IMR-90 (cell line): ENCODE data around the gene CLASP1. TPM values are rescaled to one million over a fixed set of nuclear protein-coding genes. Genes with fewer than 3 reads are reported as not detected.

Experiments
- ATAC-seq: fragments of 200-7000 bp; cut with Tn5 transposase; 2 replicates; pipeline ENCODE4 v1.9.1; 2020; ENCODE audit warnings: low read depth, mild to moderate bottlenecking, moderate library complexity
- Bru-seq: library from RNA; stranded (reverse); fragments of 400-500 nt; gene quantifications from one replicate; lab custom pipeline; 2021; lab: Mats Ljungman, UMichigan
- BruChase-seq, 2 experiments: library from RNA; stranded (reverse); fragments of 400-500 nt; gene quantifications; one replicate each; lab custom pipeline; 2021; lab: Mats Ljungman, UMichigan
- BruUV-seq: library from RNA; stranded (reverse); fragments of 400-500 nt; replicated peaks from 2 replicates; lab custom pipeline; 2021; lab: Mats Ljungman, UMichigan
- CTCF ChIA-PET: fragments of 300-600 bp; formaldehyde crosslinking; extraction: SDS; loops from one replicate; lab custom pipeline; 2021; ENCODE audit warnings: antibody characterized with exemption; lab: Yijun Ruan, JAX
- POLR2A ChIA-PET: fragments of 300-600 bp; sonication (Branson Sonifier 250); formaldehyde crosslinking; loops from one replicate; lab custom pipeline; 2022; ENCODE audit warnings: antibody characterized with exemption; ENCODE audit not compliant: unreplicated experiment; lab: Charles Lee
- DNase-seq: peaks from one replicate; pipeline ENCODE4 v3.0.0; 2013
- H2AFZ ChIP-seq: replicated peaks from 2 replicates; pipeline ENCODE3; 2013; ENCODE audit warnings: low read length, mild to moderate bottlenecking; ENCODE audit not compliant: poor library complexity
- H2AK5ac ChIP-seq: 2 replicates; pipeline ENCODE4 v1.6.1; 2013; ENCODE audit warnings: low read depth, low read length, inconsistent platforms
- H2AK9ac ChIP-seq: replicated peaks from 2 replicates; pipeline ENCODE3; 2013; ENCODE audit warnings: mild to moderate bottlenecking, low read depth, low read length, moderate library complexity; ENCODE audit not compliant: poor library complexity
- H2BK120ac ChIP-seq: 2 replicates; pipeline ENCODE4 v1.6.1; 2013; ENCODE audit warnings: low read depth, low read length, inconsistent platforms
- H2BK15ac ChIP-seq: 3 replicates; pipeline ENCODE4 v1.6.1; 2013; ENCODE audit warnings: low read depth, low read length, inconsistent platforms
- H2BK20ac ChIP-seq: 2 replicates; pipeline ENCODE4 v1.6.1; 2013; ENCODE audit warnings: low read depth, mild to moderate bottlenecking, inconsistent platforms, low read length, moderate library complexity
- H2BK5ac ChIP-seq: 2 replicates; pipeline ENCODE4 v1.6.1; 2013; ENCODE audit warnings: mild to moderate bottlenecking, low read depth, low read length, inconsistent platforms; ENCODE audit not compliant: poor library complexity, severe bottlenecking
- H3K14ac ChIP-seq: replicated peaks from 2 replicates; pipeline ENCODE4 v1.6.1; 2013; ENCODE audit warnings: low read depth, low read length, inconsistent platforms
- H3K18ac ChIP-seq: 2 replicates; pipeline ENCODE4 v1.6.1; 2013; ENCODE audit warnings: low read depth, low read length, control low read depth
- H3K23ac ChIP-seq: 2 replicates; pipeline ENCODE4 v1.6.1; 2013; ENCODE audit warnings: low read depth, low read length, inconsistent platforms
- H3K27ac ChIP-seq: 2 replicates; pipeline ENCODE4 v1.5.1; 2013; ENCODE audit warnings: mild to moderate bottlenecking, control low read depth, low read length; ENCODE audit not compliant: insufficient read depth
- H3K27me3 ChIP-seq: 2 replicates; pipeline ENCODE4 v1.6.1; 2013; ENCODE audit warnings: low read length; ENCODE audit not compliant: control insufficient read depth, insufficient read depth
- H3K36me3 ChIP-seq: 2 replicates; pipeline ENCODE4 v1.6.1; 2013; ENCODE audit warnings: low read length, mixed read lengths; ENCODE audit not compliant: control insufficient read depth, insufficient read depth
- H3K4ac ChIP-seq: 2 replicates; pipeline ENCODE4 v1.6.1; 2013; ENCODE audit warnings: low read depth, low read length, inconsistent platforms
- H3K4me1 ChIP-seq: 2 replicates; pipeline ENCODE4 v1.6.1; 2013; ENCODE audit warnings: low read length, mixed read lengths; ENCODE audit not compliant: control insufficient read depth, insufficient read depth
- H3K4me2 ChIP-seq: 2 replicates; pipeline ENCODE4 v1.6.1; 2013; ENCODE audit warnings: low read depth, mild to moderate bottlenecking, control low read depth, low read length, moderate library complexity
- H3K4me3 ChIP-seq: 2 replicates; pipeline ENCODE4 v1.5.1; 2013; ENCODE audit warnings: low read depth, mild to moderate bottlenecking, control low read depth, low read length, moderate library complexity; ENCODE audit not compliant: insufficient read depth
- H3K56ac ChIP-seq: 2 replicates; pipeline ENCODE4 v1.6.1; 2013; ENCODE audit warnings: low read length, inconsistent platforms; ENCODE audit not compliant: insufficient read depth; ENCODE audit errors: extremely low read depth
- H3K79me1 ChIP-seq, 2 experiments: 2 replicates each; pipeline ENCODE4 v1.6.1; 2013; ENCODE audit warnings: low read length in 2 of 2, inconsistent platforms in 1 of 2, low read depth in 1 of 2
- H3K9ac ChIP-seq: 2 replicates; pipeline ENCODE4 v1.6.1; 2013; ENCODE audit warnings: low read depth, low read length, control low read depth
- H3K9me1 ChIP-seq: 2 replicates; pipeline ENCODE4 v1.6.1; 2013; ENCODE audit warnings: low read length, inconsistent platforms; ENCODE audit not compliant: insufficient read depth
- H3K9me3 ChIP-seq: 2 replicates; pipeline ENCODE4 v1.6.1; 2013; ENCODE audit warnings: low read length; ENCODE audit not compliant: control insufficient read depth, insufficient read depth
- H4K20me1 ChIP-seq: 2 replicates; pipeline ENCODE4 v1.6.1; 2013; ENCODE audit warnings: low read length, inconsistent platforms; ENCODE audit not compliant: insufficient read depth
- H4K5ac ChIP-seq: 2 replicates; pipeline ENCODE4 v1.6.1; 2013; ENCODE audit warnings: mild to moderate bottlenecking, low read depth, low read length, control low read depth
- H4K8ac ChIP-seq, 2 experiments: 2 replicates each; pipeline ENCODE4 v1.6.1; 2013; ENCODE audit warnings: low read depth in 2 of 2, low read length in 2 of 2, control low read depth in 1 of 2, inconsistent platforms in 1 of 2
- H4K91ac ChIP-seq: 2 replicates; pipeline ENCODE4 v1.6.1; 2013; ENCODE audit warnings: low read depth, low read length, inconsistent platforms; ENCODE audit not compliant: insufficient read depth
- CEBPB ChIP-seq: IDR thresholded peaks from 2 replicates; pipeline ENCODE4 v1.6.1; 2012; ENCODE audit warnings: low read depth, low read length, improper control_type of control experiment
- CHD1 ChIP-seq: IDR thresholded peaks from 2 replicates; pipeline ENCODE4 v1.6.1; 2012; ENCODE audit warnings: low read depth, low read length, improper control_type of control experiment
- MAFK ChIP-seq: IDR thresholded peaks from 2 replicates; pipeline ENCODE4 v1.6.1; 2012; ENCODE audit warnings: low read depth, low read length, improper control_type of control experiment
- MAZ ChIP-seq: IDR thresholded peaks from 2 replicates; pipeline ENCODE4 v1.6.1; 2012; ENCODE audit warnings: low read depth, mild to moderate bottlenecking, low read length, improper control_type of control experiment, moderate library complexity, borderline replicate concordance
- MXI1 ChIP-seq: IDR thresholded peaks from 2 replicates; pipeline ENCODE4 v1.6.1; 2012; ENCODE audit warnings: low read depth, mild to moderate bottlenecking, low read length, moderate library complexity, borderline replicate concordance
- NFE2L2 ChIP-seq: fragments of 150-350 bp; IDR thresholded peaks from 2 replicates; pipeline ENCODE4 v1.6.1; 2016; ENCODE audit warnings: low read depth, mild to moderate bottlenecking, low read length
- RAD21 ChIP-seq: IDR thresholded peaks from 2 replicates; pipeline ENCODE4 v1.6.1; 2012; ENCODE audit warnings: low read length, improper control_type of control experiment
- RCOR1 ChIP-seq: IDR thresholded peaks from 2 replicates; pipeline ENCODE4 v1.6.1; 2012; ENCODE audit warnings: mild to moderate bottlenecking, low read length, improper control_type of control experiment; ENCODE audit not compliant: insufficient replicate concordance
- RFX5 ChIP-seq: IDR thresholded peaks from 2 replicates; pipeline ENCODE4 v1.8.0; 2012; ENCODE audit warnings: low read depth, mild to moderate bottlenecking, low read length, moderate library complexity
- SMC3 ChIP-seq: fragments of 150-350 bp; IDR thresholded peaks from 2 replicates; pipeline ENCODE4 v1.6.1; 2016; ENCODE audit warnings: low read depth, mild to moderate bottlenecking, antibody characterized with exemption, low read length, moderate library complexity
- USF2 ChIP-seq: fragments of 150-350 bp; IDR thresholded peaks from 2 replicates; pipeline ENCODE4 v1.6.1; 2017; ENCODE audit warnings: mild to moderate bottlenecking, antibody characterized with exemption, low read length, low read depth
- WGBS, 2 experiments: methylation state at CpG; one replicate each; pipeline versions ENCODE4 v1.1.5 to v1.1.7; 2013; ENCODE audit warnings: missing lambda C conversion rate in 2 of 2; ENCODE audit not compliant: insufficient read length in 1 of 2; ENCODE audit errors: extremely low coverage in 2 of 2; 5-methylcytosine and 5-hydroxymethylcytosine counted together
- dilution Hi-C: fragments of 300-500 bp; cut with HindIII; formaldehyde crosslinking; loops from one replicate; pipeline ENCODE4 v1.14.3; 2018; ENCODE audit warnings: low sequenced_read_pairs; ENCODE audit not compliant: unreplicated experiment
- in situ Hi-C: fragments of 300-500 bp; cut with MboI; formaldehyde crosslinking; loops from 3 replicates; pipeline ENCODE4 v1.14.3; 2019; ENCODE audit warnings: low sequenced_read_pairs, inconsistent platforms, mixed read lengths
- intact Hi-C: fragments of 100-400 bp; cut with micrococcal nuclease; formaldehyde crosslinking; loops from 2 replicates; pipeline ENCODE4 v1.10.0; 2022
- long read RNA-seq: library from polyadenylated mRNA; unstranded; transcript quantifications from one replicate; pipeline ENCODE4 v2.0.0, GENCODE V29; 2021; ENCODE audit not compliant: unreplicated experiment
- polyA plus RNA-seq, 3 experiments: library from polyadenylated mRNA; depleted of rRNA; stranded (reverse); fragments of >200 nt; gene quantifications; 2 replicates each; pipeline ENCODE4 v1.2.3, GENCODE V29; 2012; ENCODE audit warnings: low replicate concordance in 1 of 3
- total RNA-seq: library from RNA; depleted of rRNA; stranded (reverse); fragments of >200 nt; gene quantifications from 2 replicates; pipeline ENCODE4 v1.2.3, GENCODE V29; 2012; rRNA removed
- TF ChIP-seq, protein P1 (sequence below): conservative IDR thresholded peaks from 2 replicates; pipeline ENCODE4 v1.5.1; 2012; ENCODE audit warnings: mild to moderate bottlenecking, low read depth, low read length, improper control_type of control experiment

CLASP1 gene
- total RNA-seq (33.7 and 45.8 TPM in 2 replicates), polyA plus RNA-seq (2012; rRNA removed) (11.1 and 12.3 TPM in 2 replicates), Bru-seq, nascent RNA (percentile 90 among the genes with signal in this experiment), BruChase-seq, experiment 1, labeled RNA remaining after a 6-hour chase (percentile 86 among the genes with signal in this experiment), BruChase-seq, experiment 2, labeled RNA remaining after a 2-hour chase (percentile 89 among the genes with signal in this experiment)
- 4.1 and 4.6 TPM in 2 replicates for polyA plus RNA-seq (2012; cell fraction: cytosol; rRNA removed)
- 12.1 and 20.8 TPM in 2 replicates for polyA plus RNA-seq (2012; cell fraction: nucleus; rRNA removed; ENCODE audit: low replicate concordance)
- long read RNA-seq, partial matches to known transcripts: 5 of 19 reads
- long read RNA-seq, other reads (novel, unspliced or antisense): 14 of 19 reads

DNA sequence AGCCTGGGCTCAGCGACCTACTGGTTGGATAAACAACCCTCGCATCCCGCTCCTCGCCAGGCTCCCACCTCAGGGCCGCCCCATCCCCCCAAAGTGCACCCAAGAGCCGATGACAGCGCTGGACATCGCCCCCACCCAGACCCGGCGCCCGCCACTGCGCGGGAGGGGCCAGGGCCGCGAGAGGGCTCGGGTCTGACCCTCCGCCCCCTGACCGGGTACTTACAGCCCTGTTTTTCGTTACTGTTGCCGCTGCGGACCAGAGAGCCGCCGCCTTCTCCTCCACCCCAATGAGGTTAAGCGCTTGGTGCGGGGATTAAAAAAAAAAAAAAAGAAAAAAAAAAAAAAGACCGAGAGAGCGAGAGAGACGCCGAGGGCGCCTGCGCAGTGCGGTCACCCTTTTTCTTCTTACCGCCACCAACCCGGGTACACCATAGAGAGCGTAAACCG lies at the start of gene CLASP1:
Gene CLASP1 (minus strand): TSS at position 314 of the 447 bp plus-strand sequence. CDS start 43,567 bp downstream, outside the sequence.
- H3K9me1 ChIP-seq: peaks cover 7% of the 10 kb centered on the region; the same call in 1 of the 2 replicates
- peak within 1 kb of the TSS; percentile 98 for H2AFZ ChIP-seq
- peaks cover 11% of the 10 kb centered on the region; the same call in 1 of the 2 replicates for H4K20me1 ChIP-seq
- dilution Hi-C loops (no loop called here), in situ Hi-C loops (no loop called here), intact Hi-C loops (loop anchor here (1.0 to 5.0 kb wide), 3 partner anchors 52 to 118 kb away; no protein-coding TSS in a partner anchor)
- no CpG with 5 or more reads among the region's 36 CpGs for WGBS, 2 experiments
- POLR2A ChIA-PET: interaction anchor here (1.4 to 1.5 kb wide), 2 partner anchors 117 to 118 kb away, joined by 4 to 6 read pairs; partner anchors contain the start of gene RNU4ATAC
- H2AK5ac ChIP-seq: peak within 1 kb of the TSS; percentile 95
- peak within 1 kb of the TSS; percentile 98 for H2BK5ac ChIP-seq
- H3K36me3 ChIP-seq: no peaks in the 10 kb centered on the region
- H3K56ac ChIP-seq: peak within 1 kb of the TSS; percentile 100
- H2AK9ac ChIP-seq: peak within 1 kb of the TSS; percentile 98
- H3K18ac ChIP-seq: peak within 1 kb of the TSS; percentile 97
- CTCF ChIA-PET: interaction anchor here (0.5 to 0.6 kb wide), 3 partner anchors 30 to 175 kb away, joined by 3 to 5 read pairs (median 4); no protein-coding TSS in a partner anchor
- peak within 1 kb of the TSS; percentile 99 for H4K5ac ChIP-seq
- peak within 1 kb of the TSS; percentile 72 for H3K4me3 ChIP-seq
- H3K79me1 ChIP-seq: peaks cover 6 to 50% of the 10 kb centered on the region in 2 experiments
- H3K4ac ChIP-seq: peak within 1 kb of the TSS; percentile 100
- TF ChIP-seq RAD21 (no peak), USF2 (no peak), MAFK (no peak), MAZ (peak; percentile 57; the same call in 1 of the 2 replicates), CEBPB (no peak), NFE2L2 (no peak), MXI1 (0 out of 2 replicates have a peak, but pooled peaks have one; percentile 11), RCOR1 (no peak), SMC3 (no peak), CHD1 (no peak), RFX5 (no peak)
- TF ChIP-seq, protein P1, sequence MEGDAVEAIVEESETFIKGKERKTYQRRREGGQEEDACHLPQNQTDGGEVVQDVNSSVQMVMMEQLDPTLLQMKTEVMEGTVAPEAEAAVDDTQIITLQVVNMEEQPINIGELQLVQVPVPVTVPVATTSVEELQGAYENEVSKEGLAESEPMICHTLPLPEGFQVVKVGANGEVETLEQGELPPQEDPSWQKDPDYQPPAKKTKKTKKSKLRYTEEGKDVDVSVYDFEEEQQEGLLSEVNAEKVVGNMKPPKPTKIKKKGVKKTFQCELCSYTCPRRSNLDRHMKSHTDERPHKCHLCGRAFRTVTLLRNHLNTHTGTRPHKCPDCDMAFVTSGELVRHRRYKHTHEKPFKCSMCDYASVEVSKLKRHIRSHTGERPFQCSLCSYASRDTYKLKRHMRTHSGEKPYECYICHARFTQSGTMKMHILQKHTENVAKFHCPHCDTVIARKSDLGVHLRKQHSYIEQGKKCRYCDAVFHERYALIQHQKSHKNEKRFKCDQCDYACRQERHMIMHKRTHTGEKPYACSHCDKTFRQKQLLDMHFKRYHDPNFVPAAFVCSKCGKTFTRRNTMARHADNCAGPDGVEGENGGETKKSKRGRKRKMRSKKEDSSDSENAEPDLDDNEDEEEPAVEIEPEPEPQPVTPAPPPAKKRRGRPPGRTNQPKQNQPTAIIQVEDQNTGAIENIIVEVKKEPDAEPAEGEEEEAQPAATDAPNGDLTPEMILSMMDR: no peak
- ATAC-seq (peak; percentile 54), DNase-seq (no peak)
- H3K4me1 ChIP-seq: peaks cover 6% of the 10 kb centered on the region; the same call in 1 of the 2 replicates
- H3K23ac ChIP-seq: peak within 1 kb of the TSS; percentile 99
- peak within 1 kb of the TSS; percentile 98 for H3K9ac ChIP-seq
- H2BK120ac ChIP-seq: peak within 1 kb of the TSS; percentile 94
- no peaks in the 10 kb centered on the region for H3K9me3 ChIP-seq
- no peaks in the 10 kb centered on the region for H3K27me3 ChIP-seq
- H3K4me2 ChIP-seq: peak within 1 kb of the TSS; percentile 95
- BruUV-seq: no TSS peak
- H2BK15ac ChIP-seq: peak within 1 kb of the TSS; percentile 98; the same call in 2 of the 3 replicates
- H2BK20ac ChIP-seq: peak within 1 kb of the TSS; percentile 83; the same call in 1 of the 2 replicates
- peak within 1 kb of the TSS; percentile 96 for H3K27ac ChIP-seq
- H4K8ac ChIP-seq: peak within 1 kb of the TSS; percentile 97 to 98
- H4K91ac ChIP-seq: peak within 1 kb of the TSS; percentile 99
- peak within 1 kb of the TSS; percentile 99 for H3K14ac ChIP-seq
